ENCODE results near the gene CAV3. TPM values are rescaled to one million over a fixed set of nuclear protein-coding genes. Genes with fewer than 3 reads are reported as not detected.

The CAV3 gene
- total and polyA plus RNA-seq, 4 donors, result 0.06 to 0.18 TPM; not detected in 2

- H3K4me3 ChIP-seq, result no peak overlapping the region
- no peaks in the 10 kb centered on the region for H3K36me3 ChIP-seq (ENCODE audit: control insufficient read depth in 4 of 4, insufficient read depth in 4 of 4, low read length in 4 of 4)
- no peak for ATAC-seq (ENCODE audit: insufficient read depth, low FRiP score)
- no peak for DNase-seq
- H3K9me3 ChIP-seq (ENCODE audit: control insufficient read depth in 4 of 4, insufficient read depth in 3 of 4, low read length in 3 of 4), result peaks cover 0 to 2% (median 0%) of the 10 kb centered on the region in 4 donors
- no peak overlapping the region for H3K9ac ChIP-seq (ENCODE audit: insufficient read depth in 1 of 2, low read length in 2 of 2)
- H3K27me3 ChIP-seq (ENCODE audit: control insufficient read depth in 3 of 3, insufficient read depth in 3 of 3, low read length in 2 of 3), result no peaks in the 10 kb centered on the region
- WGBS, 2 donors, result 95 to 97% methylated on average over 7 of the region's 7 CpGs
- no peak for TF ChIP-seq CTCF (IDR thresholded peaks at IDR 0.05; ENCODE audit: control extremely low read depth, extremely low read depth)
- H3K4me1 ChIP-seq (ENCODE audit: control insufficient read depth in 5 of 5, insufficient read depth in 5 of 5, low read length in 5 of 5), result no peaks in the 10 kb centered on the region
- no peak overlapping the region for H3K27ac ChIP-seq (ENCODE audit: low read depth in 1 of 2, low read length in 1 of 2)
These were observed 59.6 kb downstream of the CAV3 start for GRCh38 chr3:8793242-8793641.

GRCh38 chr3:8794247-8794646, 60.6 kb downstream of the CAV3 start:
- Histone ChIP-seq H3K4me1 (ENCODE audit: control insufficient read depth in 5 of 5, insufficient read depth in 5 of 5, low read length in 5 of 5) (no peaks in the 10 kb centered on the region), H3K36me3 (ENCODE audit: control insufficient read depth in 4 of 4, insufficient read depth in 4 of 4, low read length in 4 of 4) (no peaks in the 10 kb centered on the region), H3K9me3 (ENCODE audit: control insufficient read depth in 4 of 4, insufficient read depth in 3 of 4, low read length in 3 of 4) (peaks cover 0 to 2% (median 0%) of the 10 kb centered on the region in 4 donors), H3K27me3 (ENCODE audit: control insufficient read depth in 3 of 3, insufficient read depth in 3 of 3, low read length in 2 of 3) (no peaks in the 10 kb centered on the region), H3K27ac (ENCODE audit: low read depth in 1 of 2, low read length in 1 of 2) (no peak overlapping the region), H3K4me3 (no peak overlapping the region), H3K9ac (ENCODE audit: insufficient read depth in 1 of 2, low read length in 2 of 2) (no peak overlapping the region)
- WGBS, 2 donors, result 83 to 84% methylated on average over 3 of the region's 3 CpGs
- DNase-seq, result no peak
- no peak for ATAC-seq (ENCODE audit: insufficient read depth, low FRiP score)
- TF ChIP-seq CTCF (IDR thresholded peaks at IDR 0.05; ENCODE audit: control extremely low read depth, extremely low read depth), result no peak

Other genes starting within 250 kb of the CAV3 start
- gene LMCD1, start 232.0 kb upstream of the CAV3 start, total RNA-seq, result 100 to 1,000 TPM in 1 of 2 donors, 10 to 100 TPM in 1; 95.7 to 101 TPM
- 100 to 1,000 TPM in 1 of 2 donors, 10 to 100 TPM in 1; 33.6 to 179 TPM for gene LMCD1, start 232.0 kb upstream of the CAV3 start, polyA plus RNA-seq
- 1 to 10 TPM in 1 of 2 donors, under 1 TPM in 1; 0.43 to 3.4 TPM for gene SSUH2, start 89.0 kb upstream of the CAV3 start, total RNA-seq
- under 1 TPM; 0.07 to 0.26 TPM for gene SSUH2, start 89.0 kb upstream of the CAV3 start, polyA plus RNA-seq
- 1 to 10 TPM; 2.6 to 3.5 TPM for gene OXTR, start 35.8 kb downstream of the CAV3 start, total RNA-seq
- 1 to 10 TPM in 1 of 2 donors, under 1 TPM in 1; 0.49 to 1.2 TPM for gene OXTR, start 35.8 kb downstream of the CAV3 start, polyA plus RNA-seq
- gene RAD18, start 229.7 kb downstream of the CAV3 start, total RNA-seq, result 10 to 100 TPM in 1 of 2 donors, 1 to 10 TPM in 1; 9.7 to 23.6 TPM
- 1 to 10 TPM; 2.1 to 2.9 TPM for gene RAD18, start 229.7 kb downstream of the CAV3 start, polyA plus RNA-seq